MV-4-11 (cell line): ENCODE data around the gene AHDC1.

Source experiments
- DNase-seq: peaks from one replicate; lab custom pipeline; 2025; lab: John Stamatoyannopoulos, UW

Gene AHDC1

DNA sequence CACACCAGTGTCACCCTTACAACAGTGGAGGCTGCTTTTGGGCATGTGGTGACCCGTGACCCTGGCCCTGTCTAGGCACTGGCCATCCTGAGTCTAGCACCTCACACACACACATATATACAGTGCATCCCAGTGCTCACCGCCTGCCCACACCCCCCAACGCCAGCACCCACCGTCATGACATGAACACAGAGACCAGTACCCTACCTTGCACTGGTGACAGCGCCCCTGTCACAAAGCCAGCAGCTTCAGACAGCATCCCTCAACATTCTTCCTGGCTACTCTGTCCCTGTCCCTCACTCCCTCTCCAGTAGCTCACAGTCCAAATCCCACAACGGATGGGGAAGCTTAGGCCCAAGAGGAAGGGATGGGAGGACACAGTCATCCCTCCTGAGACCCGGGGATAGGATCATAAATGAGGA, 27.1 kb downstream of the AHDC1 start:
- DNase-seq: no peak

DNA sequence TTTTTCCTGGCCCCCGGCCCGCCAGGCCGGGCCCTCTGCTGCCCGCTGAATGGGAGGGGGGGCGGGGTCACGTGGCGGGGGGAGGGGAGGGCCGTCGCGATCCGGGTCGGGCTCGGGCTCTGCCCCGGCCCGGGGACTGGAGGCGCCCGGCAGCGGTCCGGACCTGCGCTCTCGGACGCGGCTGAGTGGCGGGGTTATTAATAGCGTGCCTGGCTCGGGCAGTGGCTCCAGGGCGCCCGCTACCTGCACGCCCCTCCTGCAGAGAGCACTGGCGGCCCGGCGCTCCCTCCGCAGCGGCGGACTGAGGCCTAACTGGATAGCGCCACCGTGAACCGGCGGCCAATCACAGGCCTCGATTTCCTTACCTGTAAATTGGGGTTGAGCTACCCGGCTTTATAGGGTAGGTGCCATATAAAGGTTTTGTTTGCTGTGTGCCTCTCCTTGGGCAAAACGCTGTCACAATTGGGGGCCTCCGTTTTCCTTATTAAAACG, 28.1 kb downstream of the AHDC1 start:
- no peak for DNase-seq

- no peak for DNase-seq
These were observed 28.8 kb downstream of the AHDC1 start for GRCh38 chr1:27574871-27575831.

DNA sequence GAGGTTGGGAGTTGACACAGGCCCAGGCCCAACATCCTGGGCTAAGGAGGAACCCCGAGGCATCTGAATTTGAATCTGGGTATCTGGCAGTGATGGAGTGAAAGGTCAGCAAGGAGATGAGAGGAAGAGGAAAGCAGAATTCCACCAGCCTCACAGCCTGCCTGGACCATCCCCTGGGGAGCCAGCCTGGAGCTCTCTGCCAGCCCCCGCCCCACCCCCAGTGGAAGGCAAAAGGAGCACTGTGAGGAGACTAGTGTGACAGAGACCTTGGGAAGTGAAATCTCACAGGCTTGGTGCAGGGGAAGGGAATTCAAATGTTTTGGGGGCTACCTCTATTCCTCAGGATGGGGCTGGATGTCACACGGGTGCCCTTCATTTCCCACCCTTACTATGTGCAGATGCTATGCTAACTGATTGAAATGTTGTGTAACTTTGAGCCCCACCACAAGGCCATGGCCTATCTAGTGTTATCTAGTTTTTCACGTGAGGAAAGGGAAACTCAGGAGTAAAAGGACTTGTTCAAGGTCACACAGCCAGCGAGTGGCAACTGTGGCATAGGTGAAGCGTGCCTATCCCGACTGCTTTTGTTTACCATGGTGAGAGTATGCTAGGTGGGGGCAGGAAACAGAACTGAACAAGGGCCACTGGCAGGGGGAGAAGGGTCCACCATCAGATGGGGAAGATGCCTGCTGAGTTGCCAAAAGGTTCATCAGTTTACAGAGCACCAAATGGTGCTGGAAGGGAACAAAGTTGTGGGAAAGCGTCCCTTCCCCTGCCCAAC, 29.8 kb downstream of the AHDC1 start:
- no peak for DNase-seq

GRCh38 chr1:27572679-27573426, 31.1 kb downstream of the AHDC1 start:
- DNase-seq: no peak

DNA sequence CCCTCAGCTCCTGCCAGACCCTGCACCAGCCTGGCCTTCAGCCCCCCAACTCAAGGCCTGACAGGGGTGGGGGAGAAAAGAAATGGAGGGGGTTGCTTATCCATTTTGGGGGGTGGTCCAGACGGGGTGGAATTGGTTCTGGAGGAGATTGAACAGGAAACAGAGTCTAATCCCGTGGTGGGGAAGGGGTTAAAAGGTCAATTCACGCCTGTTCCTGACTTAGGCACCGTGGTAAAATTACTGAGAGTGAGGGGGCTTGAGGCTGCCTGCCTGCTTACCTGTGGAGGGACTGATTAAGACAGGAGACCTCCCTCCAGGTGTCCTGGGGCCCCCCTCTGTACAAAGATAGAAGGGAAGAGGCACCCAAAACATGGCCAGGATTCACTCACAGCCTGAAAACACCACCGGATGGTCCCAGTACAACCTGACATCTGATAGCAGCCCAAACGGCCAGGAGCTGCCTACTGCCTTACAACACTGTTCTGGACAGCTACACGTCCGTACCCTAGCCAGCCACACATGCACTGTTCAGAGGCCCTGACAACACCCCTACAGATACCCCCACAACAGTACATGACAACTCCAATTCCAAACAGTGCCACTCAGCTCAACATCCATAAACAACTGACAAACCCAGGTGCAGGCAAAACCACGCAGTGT, 31.8 kb downstream of the AHDC1 start:
- DNase-seq: no peak

GRCh38 chr1:27571439-27572018, 32.4 kb downstream of the AHDC1 start:
- peak; percentile 16 for DNase-seq

DNA sequence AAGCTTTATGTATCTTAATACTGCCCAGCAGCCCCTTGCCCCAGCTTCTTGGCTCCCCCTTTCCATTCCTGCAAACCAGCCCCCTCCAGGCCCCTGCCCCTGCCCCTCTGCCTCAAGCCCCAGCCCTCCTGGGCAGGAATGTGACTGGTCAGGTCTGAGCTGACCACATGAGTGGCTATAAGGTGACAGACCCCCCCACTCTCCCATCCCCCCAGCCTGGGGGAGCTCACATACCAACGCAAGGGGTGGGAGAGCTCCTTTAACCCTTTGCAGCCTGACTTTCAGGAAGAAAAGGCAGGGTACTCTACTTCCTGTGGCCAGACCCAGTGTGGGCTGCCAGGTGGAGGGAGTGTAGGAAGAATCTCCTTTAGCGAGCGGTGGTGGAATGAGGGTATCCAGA, 33.2 kb downstream of the AHDC1 start:
- DNase-seq: no peak

DNA sequence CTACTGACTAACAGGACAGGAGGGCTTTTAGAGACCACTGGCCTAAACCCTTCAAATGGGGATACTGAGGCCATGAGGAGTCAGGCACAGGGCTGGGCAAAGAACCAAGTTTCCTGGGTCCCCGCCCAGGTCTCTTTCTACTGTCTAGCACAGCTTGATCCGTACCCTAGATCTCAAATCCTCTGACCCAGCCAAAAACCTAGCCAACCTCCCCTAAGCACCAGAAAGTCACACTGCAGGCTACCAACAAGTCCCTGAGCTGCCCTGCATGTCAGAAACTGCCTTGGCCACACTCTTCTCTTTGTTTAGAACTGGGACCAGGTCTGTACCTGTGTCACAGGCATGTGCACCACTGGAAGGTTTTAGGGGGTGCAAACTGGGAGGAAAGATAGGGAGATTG, 33.6 kb downstream of the AHDC1 start:
- no peak for DNase-seq

GRCh38 chr1:27569506-27570291, 34.2 kb downstream of the AHDC1 start:
- no peak for DNase-seq

DNA sequence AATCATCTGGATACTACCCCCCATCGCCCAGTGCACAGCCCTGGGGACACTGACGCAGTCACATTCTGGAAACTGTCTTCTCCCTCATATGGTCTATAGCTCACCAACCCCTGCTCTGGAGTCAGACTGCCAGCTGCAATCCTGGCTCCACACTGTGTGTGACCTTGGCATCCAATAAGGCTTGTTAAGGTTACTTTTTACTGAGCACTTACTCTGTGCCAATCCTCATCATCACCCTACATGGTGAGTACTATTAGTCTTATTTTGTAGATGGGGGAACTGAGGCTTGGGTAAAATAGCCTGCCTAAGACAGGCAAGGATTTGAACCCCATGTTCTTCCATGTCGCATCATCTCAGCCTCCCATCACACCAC, 34.9 kb downstream of the AHDC1 start:
- DNase-seq: no peak

DNA sequence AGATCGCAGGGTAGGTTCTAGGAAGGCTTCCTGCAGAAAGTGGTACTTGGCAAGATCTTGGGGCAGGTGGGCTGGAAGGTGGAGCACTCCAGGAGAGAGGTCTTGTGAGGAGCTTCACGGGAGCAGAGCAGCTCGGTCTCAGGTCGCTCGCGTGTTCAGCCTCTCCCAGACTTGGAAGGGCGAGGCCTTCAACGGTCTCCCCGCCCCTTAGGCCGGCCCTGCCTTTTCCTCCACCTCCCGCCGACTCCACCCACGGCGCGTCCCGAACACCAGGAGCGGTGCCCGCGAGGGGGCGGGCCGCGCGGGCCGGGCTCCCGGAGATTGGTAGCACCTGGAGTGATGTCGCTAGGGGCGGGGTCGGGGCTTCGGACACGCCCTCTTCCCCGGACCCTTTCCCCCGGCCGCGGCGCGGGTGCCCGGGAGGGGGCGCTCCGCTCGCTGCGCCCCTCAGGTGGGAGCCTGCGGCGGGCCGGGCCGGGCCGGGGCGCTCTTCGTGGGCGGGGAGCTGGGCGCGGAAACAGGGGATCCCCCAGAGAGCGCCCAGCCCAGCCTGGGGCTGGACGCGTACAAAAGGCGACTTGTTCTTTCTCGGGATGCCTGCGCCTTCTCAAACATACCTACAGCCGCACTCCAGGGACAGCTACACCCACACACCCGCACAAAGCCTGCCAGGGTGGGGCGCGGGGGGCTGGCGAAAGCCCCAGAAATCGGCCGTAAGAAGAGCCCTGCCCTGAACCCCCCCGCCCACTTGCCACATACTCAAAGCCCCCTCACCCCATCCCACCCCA, 35.5 kb downstream of the AHDC1 start:
- DNase-seq: peak; percentile 93

DNA sequence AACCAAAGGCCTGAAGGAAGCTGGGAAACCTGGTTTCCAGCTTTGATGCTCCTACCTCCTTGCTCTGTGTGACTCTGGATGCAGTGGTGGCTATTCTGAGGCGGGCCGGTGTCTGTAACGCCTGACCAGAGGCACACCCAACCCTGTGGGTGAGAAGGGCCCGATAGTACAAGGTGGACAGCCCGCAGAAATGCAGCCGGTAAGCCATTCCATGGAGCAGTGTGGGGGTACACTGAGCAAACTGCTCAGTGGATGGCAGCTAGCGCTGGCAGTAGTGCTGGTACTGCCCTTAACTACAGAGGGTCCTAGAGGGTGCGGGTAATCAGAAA, 36.0 kb downstream of the AHDC1 start:
- DNase-seq: no peak

- no peak for DNase-seq
These were observed 36.8 kb downstream of the AHDC1 start for GRCh38 chr1:27567146-27567526.

GRCh38 chr1:27566462-27567145, 37.3 kb downstream of the AHDC1 start:
- no peak for DNase-seq

DNA sequence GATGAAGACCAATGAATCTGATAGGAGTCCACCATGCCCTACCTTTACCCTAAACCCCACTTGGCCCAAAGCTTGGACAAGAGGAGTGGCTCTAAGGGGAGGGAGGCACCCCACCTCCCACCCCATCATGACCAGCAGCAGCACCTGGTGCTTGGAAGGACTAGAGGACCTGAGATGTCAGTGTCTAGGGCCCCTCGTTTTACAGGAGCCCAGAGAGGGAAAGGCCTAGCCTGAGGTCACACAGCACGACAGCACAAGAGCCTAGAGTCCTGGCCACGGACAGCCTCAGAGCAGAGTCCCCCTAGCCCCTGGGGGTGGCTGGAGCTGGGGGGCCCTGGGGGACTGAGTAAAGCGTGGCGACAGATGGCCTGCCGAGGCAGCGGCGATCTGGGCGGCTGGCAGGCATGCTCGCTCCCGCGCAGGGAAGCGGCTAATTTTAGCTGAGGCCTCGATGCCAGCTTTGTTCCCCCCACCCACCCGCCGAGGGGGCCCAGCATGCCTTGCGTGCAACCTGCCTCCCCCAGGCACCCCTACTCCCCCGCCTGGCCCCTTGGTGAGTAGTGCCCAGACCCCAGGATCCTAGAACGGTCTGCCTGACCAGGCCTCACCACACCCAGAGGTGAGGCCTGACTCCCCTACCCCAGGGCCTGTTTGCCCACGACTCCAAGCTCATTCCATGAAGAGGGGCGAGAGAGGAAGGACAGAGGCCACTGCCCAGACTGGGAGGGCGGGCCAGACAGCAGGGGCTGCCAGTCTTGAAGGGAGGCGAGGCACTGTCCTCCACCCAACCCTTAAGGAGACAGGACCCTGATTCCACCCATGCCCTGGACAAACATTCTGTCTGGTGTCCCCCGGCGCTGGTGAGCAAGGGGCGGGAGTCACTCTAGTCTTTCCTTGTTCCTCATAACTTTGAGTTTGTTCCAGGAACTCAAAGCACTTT, 39.0 kb downstream of the AHDC1 start:
- no peak for DNase-seq

GRCh38 chr1:27563591-27564471, 40.1 kb downstream of the AHDC1 start:
- peak; percentile 48 for DNase-seq
